GM18858 (cell line): ENCODE data around the gene HOXD4.

Experiments used
- ATAC-seq: cut with Tn5 transposase; IDR thresholded peaks from one replicate; pipeline ENCODE4 v1.9.1; 2021; ENCODE audit not compliant: unreplicated experiment

HOXD4 gene

GRCh38 chr2:176126929-176127773 is 24.2 kb upstream of the HOXD4 start:
- ATAC-seq: no peak

DNA sequence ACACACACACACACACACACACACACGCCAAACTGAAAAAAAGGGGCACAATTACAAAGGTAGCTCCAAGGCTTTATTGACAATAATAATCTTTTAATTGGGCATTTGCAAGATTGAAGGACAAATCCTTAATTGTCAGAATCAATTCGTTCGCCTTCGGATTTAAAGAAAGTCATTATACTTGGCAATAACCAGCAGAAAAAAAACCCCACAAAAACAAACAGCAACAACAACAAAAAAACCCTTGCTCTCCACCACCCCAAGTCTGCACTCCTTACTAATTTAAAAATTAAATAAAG is 23.6 kb upstream of the HOXD4 start:
- no peak for ATAC-seq

- no peak for ATAC-seq
Measured at GRCh38 chr2:176128172-176128981, 23.0 kb upstream of the HOXD4 start.

GRCh38 chr2:176128982-176129796 is 22.2 kb upstream of the HOXD4 start, which contains the start of gene HOXD8:
TSS of gene HOXD8 (plus strand) at chr2:176129705. CDS start at chr2:176130367, 662 bp downstream.
- no peak for ATAC-seq

- no peak for ATAC-seq
Measured at GRCh38 chr2:176129813-176130146, 21.6 kb upstream of the HOXD4 start.

- no peak for ATAC-seq
Measured at GRCh38 chr2:176130147-176130956, 21.0 kb upstream of the HOXD4 start.

- ATAC-seq: no peak
Measured at GRCh38 chr2:176130957-176131847, 20.1 kb upstream of the HOXD4 start.

DNA sequence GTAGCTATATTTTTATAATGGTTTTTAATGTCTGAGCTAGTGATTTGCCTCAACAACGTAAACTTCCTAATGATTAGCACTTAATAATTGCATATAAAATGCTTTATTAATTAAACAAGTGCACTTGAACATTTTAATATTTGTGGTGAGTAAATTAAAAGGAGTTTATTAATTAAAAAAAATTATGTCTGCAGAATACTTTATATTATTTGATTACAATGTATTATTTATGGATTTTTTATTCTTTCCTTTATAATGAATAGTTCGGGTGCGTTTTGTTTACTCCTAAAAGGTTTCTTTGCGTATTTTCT is 19.5 kb upstream of the HOXD4 start:
- no peak for ATAC-seq

- no peak for ATAC-seq
Measured at GRCh38 chr2:176132205-176133171, 18.9 kb upstream of the HOXD4 start.

GRCh38 chr2:176133389-176133788 is 18.0 kb upstream of the HOXD4 start:
- ATAC-seq: no peak

GRCh38 chr2:176134035-176134434 is 17.3 kb upstream of the HOXD4 start:
- ATAC-seq: no peak

DNA sequence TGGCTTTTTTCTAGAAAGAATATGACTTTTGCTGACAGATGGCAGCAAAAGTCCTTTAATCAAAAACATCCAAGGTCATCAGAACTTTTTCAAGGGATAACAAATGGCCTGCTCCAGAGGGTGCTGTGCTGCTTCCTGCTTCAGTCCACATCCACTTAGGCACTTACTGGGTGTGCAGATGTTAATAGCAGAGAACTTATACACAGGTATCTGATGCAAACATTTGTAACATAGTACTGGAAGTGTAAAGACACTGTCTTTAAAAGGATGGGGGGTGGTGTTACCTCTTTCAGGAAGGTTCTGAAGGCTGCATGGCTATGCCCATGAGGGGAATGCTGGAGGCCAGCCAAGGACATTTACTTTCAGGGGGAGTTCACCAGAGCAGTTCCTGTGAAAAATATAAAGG is 16.3 kb upstream of the HOXD4 start:
- ATAC-seq: no peak

- no peak for ATAC-seq
Measured at GRCh38 chr2:176136374-176137251, 14.7 kb upstream of the HOXD4 start.

- no peak for ATAC-seq
Measured at GRCh38 chr2:176137252-176137580, 14.1 kb upstream of the HOXD4 start.

GRCh38 chr2:176137906-176138305 is 13.4 kb upstream of the HOXD4 start:
- no peak for ATAC-seq

GRCh38 chr2:176138526-176138922 is 12.8 kb upstream of the HOXD4 start:
- ATAC-seq: no peak

GRCh38 chr2:176138923-176139660 is 12.3 kb upstream of the HOXD4 start:
- no peak for ATAC-seq
